Panc1 (cell line): ENCODE results near the gene HDAC11.

Source experiments
- POLR2AphosphoS5 ChIP-seq: IDR thresholded peaks from 2 replicates; pipeline ENCODE4 v1.6.1; 2012; ENCODE audit warnings: mild to moderate bottlenecking, low read depth, low read length, moderate library complexity
- TF ChIP-seq, protein P1 (sequence below): fragments of 450-650 bp; IDR thresholded peaks from 2 replicates; pipeline ENCODE4 v1.5.1; 2017; ENCODE audit warnings: mild to moderate bottlenecking

DNA sequence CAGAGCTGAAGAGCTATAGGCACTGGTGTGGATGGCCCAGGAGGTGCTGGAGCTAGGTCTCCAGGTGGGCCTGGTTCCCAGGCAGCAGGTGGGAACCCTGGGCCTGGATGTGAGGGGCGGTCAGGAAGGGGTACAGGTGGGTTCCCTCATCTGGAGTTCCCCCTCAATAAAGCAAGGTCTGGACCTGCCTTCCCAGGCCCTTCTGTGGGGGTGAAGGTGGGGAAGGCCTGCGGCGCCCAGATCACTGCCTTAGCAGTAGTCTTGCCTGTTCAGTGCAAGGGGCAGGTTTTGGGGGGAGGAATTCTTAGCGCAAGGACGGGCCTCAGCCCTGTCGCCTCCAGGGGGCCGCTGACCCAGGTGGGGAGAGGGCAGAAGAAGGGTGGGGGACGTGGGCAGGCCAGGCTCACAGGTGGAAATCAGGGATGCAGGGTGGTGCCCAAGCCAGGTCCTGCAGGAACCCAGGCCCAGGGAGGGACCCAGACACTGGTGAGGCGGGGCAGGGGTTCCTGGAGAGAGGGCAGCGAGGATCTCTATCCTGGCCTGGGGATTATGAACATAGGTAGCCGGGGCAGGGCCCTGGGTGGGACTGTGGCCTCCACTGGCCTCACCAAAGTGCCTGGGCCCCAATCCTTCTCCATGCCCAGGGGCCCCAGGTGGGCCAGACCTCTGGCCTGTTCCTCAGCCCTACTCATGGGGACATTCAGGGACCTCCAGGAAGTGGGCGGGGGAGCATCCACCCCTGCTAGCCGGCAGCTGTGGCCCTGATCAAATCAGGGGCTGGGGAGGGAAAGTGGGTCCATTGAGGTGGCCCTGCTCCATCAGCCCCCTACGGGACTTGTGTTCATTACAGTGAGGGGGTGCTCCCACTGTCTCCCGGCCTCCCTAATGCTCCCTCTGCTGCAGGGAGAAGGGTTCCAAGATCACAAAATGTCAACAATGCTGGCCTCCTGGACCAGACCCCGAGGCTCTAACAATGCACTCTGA is 25.3 kb downstream of the HDAC11 start:
- no peak for TF ChIP-seq POLR2AphosphoS5
- TF ChIP-seq, protein P1, sequence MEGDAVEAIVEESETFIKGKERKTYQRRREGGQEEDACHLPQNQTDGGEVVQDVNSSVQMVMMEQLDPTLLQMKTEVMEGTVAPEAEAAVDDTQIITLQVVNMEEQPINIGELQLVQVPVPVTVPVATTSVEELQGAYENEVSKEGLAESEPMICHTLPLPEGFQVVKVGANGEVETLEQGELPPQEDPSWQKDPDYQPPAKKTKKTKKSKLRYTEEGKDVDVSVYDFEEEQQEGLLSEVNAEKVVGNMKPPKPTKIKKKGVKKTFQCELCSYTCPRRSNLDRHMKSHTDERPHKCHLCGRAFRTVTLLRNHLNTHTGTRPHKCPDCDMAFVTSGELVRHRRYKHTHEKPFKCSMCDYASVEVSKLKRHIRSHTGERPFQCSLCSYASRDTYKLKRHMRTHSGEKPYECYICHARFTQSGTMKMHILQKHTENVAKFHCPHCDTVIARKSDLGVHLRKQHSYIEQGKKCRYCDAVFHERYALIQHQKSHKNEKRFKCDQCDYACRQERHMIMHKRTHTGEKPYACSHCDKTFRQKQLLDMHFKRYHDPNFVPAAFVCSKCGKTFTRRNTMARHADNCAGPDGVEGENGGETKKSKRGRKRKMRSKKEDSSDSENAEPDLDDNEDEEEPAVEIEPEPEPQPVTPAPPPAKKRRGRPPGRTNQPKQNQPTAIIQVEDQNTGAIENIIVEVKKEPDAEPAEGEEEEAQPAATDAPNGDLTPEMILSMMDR = no peak
